Right lung (tissue), 5 donors: ENCODE results near the gene GATAD2B. TPM values are rescaled to one million over a fixed set of nuclear protein-coding genes. Genes with fewer than 3 reads are reported as not detected.
"Not testable (repeated sequence)": the region's sequence is repeated elsewhere in the genome, so short reads cannot be mapped to it uniquely, and the experiment has no call there.

Experiments
- DNase-seq, 2 donors: peaks; one replicate each; pipeline ENCODE4 v3.0.0-alpha.2; 2013
- polyA plus RNA-seq, 5 donors: library from polyadenylated mRNA; unstranded; fragments of 120-200 nt; gene quantifications; one replicate each; pipeline versions ENCODE4 v1.2.1 to v1.2.3, GENCODE V29; 2013; ENCODE audit warnings: inconsistent platforms in 1 of 5, low replicate concordance in 1 of 5; ENCODE audit not compliant: insufficient read length in 5 of 5, insufficient read depth in 1 of 5

Gene GATAD2B
- polyA plus RNA-seq, 5 donors = 23.4 to 34.0 (median 28.7) TPM

DNA sequence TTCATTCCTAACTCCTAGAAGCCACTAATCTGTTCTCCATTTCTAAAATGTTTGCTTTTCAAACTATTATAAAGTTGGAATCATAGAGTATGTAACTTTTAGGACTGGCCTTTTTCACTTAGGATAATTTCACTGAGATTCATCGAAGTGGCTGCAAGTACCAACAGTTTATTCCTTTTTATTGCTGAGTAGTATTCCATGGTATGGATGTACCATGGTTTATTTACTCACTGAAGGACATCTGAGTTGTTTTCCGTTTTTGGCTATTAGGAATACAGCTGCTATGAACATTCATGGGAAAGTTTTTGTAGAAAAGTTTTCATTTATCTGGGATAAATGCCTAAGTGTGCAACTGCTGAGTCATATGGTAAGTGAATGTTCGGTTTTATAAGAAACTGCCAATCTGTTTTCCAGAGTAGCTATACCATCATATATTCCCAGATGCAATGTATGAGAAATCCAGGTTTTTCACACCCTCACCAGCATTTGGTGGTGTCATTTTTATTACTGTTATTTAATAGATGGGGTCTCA lies 81.2 kb downstream of the GATAD2B start:
- no peak for DNase-seq

DNA sequence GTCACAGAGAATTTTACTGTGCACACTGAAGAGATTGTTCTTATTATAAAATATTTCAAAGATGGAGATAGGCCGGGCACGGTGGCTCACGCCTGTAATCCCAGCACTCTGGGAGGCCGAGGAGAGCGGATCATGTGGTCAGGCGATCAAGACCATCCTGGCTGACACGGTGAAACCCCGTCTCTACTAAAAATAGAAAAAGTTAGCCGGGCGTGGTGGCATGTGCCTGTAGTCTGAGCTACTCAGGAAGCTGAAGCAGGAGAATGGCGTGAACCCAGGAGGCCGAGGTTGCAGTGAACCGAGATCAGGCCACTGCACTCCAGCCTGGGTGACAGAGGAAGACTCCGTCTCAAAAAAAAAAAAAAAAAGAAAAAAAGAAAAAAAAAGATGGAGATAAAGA lies 82.0 kb downstream of the GATAD2B start:
- not testable (repeated sequence) for DNase-seq

DNA sequence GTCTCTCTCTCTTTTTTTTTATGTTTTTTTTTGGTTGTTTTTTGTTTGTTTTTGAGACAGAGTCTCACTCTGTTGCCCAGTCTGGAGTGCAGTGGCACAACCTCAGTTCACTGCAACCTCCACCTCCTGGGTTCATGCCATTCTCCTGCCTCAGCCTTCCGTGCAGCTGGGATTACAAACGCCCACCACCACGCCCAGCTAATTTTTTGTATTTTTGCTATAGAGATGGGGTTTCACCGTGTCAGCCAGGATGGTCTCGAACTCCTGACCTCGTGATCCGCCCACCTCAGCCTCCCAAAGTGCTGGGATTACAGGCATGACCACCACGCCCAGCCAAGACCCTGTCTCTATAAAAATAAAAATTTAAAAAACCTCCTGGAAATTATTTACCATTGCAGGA lies 88.8 kb downstream of the GATAD2B start:
- not testable (repeated sequence) for DNase-seq

DNA sequence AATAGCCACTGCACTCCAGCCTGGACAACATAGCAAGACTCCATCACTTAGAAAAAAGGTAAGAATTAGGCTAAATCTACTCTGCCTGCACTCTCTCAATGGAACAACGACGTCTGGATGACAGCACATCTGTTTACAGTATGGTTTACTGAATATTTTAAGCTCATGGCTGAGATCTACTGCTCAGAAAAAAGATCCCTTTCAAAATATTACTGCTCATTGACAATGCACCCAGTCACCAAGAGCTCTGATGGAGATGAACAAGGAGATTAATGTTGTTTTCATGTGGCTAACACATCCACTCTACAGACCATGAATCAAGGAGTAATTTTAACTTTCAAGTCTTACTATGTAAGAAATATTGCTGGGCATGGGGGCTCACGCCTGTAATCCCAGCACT lies 89.6 kb downstream of the GATAD2B start:
- no peak for DNase-seq

DNA sequence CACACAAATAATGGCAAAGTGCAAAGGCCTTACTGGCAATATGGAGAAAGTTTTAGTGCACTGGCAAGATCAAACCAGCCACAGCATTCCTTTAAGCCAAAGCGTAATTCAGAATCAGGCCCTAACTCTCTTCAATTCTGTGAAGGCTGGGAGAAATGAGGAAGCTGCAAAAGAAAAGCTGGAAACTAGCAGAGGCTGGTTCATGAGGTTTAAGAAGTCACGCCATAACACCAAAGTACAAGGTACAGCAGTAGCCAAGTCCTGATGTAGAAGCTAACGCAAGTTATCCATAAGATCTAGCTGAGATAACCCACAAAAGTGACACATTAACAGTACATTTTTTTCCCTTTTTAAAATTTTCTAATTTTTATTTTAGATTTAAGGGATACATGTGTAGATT lies 90.5 kb downstream of the GATAD2B start:
- no peak for DNase-seq

DNA sequence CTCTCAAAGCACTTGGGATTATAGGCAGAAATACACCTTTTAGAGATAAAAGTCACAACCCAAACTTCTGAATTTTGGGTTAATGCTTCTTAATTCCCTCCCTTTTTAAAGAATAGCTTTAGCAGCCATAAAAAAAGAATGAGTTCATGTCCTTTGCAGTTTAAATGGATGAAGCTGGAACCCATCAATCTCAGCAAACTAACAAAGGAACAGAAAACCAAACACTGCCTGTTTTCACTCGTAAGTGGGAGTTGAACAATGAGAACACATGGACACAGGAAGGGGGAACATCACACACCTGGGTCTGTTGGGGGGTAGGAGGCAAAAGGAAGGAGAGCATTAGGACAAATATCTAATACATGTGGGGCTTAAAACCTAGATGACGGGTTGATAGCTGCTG lies 91.7 kb downstream of the GATAD2B start:
- no peak for DNase-seq

DNA sequence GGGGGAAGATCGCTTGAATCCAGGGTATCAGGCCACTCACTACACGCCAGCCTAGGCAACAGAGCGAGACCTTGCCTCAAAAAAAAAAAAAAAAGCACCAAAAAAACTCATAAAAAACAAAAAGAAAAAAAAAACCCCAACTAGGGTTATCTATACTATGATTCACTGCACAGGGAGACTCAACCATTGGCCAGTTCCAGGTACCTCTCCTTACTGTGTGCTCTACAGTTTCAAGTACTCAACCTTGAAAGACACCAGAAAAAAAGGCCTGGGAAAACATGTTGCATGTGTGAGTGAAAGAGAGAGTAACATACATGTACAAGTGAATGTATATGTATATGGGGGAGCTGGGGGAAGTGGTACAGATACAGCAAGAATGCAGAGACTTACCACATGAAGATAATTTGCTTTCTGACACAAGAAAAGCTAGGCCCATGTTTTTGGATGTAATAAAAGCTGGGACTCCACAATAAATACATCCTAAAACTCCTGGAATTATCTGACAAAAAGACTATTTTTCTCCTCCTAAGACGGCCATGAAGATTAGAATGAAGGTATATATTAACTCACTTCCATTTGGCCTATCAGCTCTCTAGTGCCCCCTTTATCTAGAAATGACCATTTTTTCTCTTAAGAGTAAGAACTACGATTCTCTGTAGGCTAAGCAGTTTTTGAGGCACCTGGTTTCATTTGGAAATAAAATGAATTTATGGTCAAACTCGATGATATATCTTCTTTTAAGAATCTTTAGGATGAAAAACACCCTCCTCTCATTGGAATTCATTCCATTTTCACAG lies 95.4 kb downstream of the GATAD2B start:
- no peak for DNase-seq

DNA sequence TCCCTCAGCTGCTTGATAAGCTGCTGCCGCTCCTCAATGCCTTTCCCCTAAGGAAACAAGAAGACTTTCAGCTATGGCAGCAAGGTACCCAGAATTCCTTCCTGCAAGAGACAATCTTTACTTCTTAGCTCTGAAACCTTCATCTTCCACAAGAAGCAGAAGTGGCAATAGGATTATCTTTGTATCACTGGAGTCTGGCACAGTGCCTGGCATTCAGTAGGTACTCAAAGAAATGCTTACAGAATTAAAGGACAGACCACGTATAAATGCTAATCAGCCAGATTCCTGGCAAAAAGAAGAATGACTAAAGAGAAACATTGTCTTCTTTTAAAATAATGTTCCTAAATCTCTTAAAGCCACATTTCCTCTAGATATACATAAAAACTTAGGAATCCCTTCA lies 103.9 kb downstream of the GATAD2B start:
- DNase-seq = no peak

DNA sequence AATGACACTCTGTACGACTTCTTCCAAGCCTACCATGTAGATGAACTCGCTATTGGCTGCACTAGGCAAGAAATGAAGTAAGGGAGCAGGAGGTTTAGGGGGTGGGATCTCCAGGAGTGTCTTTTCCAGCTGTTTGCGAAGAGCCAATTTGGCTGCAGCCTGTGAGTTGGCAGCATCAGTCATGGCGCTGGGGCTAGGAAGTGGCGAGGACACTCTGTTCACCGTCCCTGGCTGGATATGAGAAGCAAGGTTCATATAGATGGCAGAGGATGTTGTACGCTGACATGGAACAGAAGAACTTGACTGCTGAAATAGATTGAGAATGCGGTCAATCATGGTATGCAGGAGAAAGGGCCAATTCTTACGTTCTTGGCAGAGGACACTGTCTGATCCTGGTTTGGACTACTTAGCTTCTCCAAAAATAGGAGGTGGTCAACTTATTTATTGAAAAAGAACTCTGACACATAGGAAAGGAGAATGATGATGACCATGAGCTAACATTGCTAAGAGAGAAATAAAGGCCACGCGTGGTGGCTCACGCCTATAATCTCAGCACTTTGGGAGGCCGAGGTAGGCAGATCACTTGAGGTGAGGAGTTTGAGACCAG lies 106.4 kb downstream of the GATAD2B start:
- DNase-seq = no peak

DNA sequence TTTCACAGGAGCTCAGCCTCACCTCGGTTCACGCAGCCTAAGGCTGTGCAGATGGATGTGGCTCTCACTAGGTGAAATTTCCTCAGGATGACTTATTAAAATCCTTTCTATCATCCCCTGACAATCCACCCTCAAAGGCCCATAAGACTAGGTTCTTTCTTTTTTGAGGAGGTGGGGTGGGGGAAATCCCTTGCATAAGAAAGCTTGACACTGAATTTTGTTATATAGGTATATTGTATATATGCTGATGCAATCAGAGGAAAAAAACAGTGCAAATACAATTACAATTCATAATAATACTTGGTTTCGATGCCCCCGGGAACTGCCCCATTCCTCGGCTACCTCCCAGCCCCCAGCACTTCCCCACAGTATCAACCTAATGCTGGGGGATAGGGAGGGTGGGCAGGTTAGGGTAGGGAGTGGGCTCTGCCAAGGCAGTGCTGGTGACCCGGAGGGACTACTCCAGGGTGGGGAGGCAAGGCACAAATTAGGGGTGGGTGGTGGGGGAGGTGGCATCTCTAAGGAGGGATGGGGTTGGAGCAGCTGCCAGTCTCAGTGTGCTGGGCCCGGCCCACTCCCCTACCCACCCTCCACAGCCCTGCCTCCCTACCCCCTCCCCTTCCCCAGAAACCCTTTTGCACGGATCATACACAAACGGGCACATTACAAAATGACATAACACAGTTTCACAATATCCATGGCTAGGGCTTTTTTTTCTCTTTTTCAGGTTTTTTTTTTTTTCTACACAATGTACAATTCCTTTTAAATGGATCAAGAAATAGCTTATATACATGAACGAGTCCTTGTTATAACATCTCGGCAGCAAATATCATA lies 116.7 kb downstream of the GATAD2B start:
- DNase-seq = no peak

DNA sequence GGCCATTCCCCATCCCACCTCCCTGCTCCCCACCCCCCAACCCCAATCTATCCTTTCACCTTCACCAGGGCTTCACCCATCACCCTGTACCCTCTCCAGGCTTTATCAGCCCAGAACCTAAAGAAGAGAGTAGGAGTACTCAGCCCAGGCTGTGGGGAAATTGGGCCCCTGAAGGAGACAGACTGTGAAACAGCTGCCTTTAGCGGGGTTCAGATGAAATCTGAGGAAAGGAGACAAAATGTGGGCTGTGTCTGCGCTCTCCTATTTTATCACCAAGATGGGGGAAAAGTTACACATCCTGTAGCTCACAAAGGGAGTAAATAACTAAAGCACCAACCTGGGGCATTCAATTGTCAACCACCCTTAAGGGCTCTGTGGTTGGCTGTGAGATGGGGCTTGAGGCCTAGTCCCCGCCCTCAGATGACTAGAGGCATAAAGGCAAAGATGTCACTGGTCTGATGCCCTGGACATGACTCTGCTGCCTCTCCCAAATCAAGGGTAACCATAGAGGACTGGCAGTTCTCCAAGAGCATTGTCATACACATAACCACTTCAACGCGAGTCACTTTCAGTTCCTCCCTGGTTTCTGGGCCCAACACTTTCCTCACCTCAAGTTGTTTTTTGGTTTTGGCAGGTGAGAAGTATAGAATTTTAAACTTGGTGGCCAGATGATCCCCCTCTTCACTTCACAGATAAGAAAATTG lies 117.6 kb downstream of the GATAD2B start:
- DNase-seq = no peak

DNA sequence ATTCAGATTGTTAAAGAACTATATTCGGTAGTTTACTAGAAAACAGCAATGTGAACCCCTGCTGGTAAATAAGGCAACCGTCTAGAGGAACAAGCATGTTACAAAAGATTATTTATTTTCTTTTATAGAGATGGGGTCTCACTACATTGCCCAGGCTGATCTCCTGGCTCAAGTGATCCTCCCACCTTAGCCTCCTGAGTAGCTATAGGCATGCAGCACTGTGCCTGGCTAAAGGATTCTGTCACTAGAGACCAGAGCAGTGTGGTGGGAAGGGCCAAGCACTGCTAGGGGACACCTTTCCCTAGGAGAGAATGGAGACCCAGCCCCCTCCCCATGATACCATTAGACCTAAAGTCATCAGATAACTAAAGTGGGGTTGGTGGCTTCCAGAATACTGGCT lies 118.7 kb downstream of the GATAD2B start:
- no peak for DNase-seq

DNA sequence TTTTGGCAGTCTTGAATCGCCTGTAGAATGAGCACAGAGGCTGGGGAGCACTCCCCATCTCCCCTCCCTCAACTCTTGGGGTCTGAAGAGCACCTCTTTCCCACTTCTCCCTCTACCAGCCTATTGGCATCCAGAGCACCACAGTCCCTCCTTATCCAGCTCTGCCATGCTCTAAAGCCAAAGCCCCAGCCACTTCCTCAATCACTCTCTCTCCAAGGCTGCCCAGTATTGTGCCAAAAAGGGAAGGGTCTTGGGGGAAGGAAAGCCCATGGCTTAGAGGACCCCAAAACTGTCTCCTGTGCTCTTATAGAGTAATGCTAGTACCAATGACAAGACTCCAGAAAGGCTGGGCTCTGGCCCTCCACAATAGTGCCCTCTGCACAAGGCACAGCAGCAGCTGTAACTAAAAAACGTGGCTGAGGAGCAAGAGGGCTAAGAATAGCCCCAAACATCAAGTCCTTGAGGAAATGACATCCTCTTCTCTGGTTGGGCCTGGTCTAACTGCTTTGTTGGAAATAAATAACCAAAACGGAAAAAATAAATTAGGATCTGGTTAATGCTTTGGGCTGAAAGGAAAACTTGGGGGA lies 119.2 kb downstream of the GATAD2B start:
- DNase-seq = no peak

DNA sequence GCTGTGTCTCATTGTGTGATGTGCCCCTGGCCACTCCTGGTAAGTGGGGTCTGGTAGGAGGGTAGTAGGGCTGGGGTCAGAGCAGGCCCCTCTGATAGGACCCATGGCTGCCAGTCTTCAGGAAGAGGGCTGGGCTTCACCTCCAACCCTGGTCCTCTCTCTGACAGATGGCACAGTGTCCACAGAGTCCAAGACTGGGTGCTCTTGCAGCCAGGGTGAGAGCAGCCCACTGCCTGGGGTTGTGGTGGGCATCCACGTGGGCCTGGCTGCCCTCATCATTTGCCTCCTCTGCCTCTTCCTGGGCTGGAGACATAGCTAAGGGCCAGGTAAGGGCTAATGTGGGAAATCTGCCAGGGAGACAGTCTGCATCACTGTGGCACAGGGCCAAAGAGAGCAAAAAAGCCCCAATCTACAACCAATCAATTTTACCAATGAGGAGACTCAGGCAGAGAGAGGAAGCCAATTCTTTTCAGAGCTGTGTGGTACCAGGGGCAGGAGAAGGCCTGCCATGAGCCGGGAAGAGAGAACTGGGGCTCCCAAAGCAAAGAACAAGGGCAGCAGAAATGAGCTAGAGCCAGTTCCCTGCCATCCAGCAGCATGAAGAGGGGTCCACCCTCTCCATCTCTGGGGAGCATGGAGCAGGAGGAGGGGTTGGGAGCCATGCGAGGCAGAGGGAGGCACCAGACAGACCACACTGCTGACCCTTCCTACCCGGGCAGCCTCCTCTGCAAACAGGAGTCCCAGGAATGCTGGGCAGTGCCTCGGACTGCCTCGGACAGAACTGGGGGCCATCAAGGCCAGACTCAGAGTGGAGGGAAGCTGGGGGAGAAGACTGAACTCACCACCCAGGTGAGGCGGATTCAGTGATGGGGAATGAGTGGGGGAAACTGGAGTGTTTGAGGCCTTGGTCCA lies 120.7 kb downstream of the GATAD2B start:
- no peak for DNase-seq

DNA sequence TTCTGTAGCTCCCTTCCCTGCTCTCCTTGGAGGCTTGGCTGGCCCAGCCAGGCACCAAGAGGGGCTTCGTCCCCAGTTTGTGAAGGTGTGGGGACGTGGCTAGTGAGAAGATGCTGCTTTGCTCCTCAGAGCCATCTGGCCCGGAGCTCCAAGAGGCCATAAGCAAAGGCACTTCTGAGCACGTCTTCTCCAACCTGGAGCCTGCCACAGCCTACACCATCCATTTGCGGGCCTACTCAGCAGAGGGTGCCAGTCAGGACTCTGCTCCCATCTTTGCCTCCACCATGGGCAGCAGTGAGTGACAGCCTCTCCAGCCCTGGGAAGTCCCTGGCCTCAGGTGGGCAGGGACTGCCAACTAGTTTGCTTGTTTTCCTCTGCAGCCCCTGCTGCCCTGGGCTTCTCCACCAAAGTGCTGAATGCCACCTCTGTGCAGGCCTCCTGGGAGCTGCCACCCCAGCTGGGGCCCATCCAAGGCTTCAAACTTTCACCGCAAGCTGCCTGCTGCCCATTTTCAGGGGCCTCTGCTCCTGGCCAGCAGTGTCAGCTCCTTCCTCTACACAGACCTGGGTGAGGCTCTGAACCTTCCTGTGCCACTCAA lies 121.6 kb downstream of the GATAD2B start:
- DNase-seq = no peak

DNA sequence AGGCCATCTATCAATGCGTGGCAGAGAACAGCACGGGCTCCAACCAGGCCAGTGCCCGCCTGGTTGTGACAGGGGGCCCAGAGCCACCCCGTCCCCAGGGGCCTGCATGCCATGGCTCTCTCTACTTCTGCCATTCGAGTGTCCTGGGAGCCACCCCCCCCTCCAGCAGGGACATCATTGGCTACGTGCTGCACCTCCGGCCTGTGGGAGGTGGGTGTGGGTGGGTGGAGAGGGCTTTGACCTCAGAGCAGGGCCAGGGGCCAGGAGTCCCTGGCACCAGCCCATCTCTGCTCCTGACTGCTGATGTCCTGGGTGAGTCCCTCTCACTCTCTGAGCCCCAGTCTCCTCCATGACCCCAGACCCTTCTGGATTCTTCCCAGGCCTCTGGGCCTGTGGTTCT lies 122.3 kb downstream of the GATAD2B start:
- no peak for DNase-seq

DNA sequence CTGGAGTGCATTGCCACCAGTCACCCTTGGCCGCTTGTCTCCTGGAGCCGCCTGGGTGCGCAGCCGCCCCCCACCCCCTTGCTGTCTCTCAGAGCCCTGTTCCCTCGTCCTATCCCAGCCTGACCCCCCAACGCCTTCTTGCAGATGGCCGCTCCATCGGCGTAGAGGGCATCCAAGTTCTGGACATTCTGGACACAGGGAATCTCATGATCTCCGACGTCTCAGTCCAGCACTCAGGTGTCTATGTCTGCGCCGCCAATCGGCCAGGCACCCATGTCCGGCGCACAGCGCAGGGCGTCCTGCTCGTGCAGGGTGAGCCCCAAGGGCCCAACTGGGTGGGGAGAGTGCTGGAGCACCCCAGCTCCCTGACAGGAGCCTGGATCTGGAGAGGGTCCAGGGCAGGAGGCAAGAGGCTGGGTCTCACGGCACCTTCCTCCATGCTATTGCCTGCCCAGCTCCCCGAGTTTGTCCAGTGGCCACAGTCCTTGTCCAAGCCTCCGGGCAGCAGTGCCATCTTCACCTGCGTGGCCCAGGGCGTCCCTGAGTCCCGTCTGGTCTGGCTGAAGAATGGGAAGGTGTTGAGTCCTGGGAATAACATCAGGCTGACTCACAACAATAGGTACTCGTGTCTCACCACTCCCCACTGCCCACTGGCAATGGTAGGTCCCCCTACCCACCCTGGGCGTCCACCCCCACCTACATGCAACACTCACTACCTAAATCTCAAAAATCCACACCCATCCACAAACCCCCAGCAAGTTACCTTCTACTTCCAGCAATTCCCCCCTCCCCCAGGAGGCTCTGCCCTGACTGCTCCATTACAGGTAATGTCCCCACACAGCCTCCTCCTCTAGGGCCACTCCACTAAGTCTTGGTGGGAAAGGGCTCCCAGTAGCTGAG lies 123.0 kb downstream of the GATAD2B start:
- no peak for DNase-seq

DNA sequence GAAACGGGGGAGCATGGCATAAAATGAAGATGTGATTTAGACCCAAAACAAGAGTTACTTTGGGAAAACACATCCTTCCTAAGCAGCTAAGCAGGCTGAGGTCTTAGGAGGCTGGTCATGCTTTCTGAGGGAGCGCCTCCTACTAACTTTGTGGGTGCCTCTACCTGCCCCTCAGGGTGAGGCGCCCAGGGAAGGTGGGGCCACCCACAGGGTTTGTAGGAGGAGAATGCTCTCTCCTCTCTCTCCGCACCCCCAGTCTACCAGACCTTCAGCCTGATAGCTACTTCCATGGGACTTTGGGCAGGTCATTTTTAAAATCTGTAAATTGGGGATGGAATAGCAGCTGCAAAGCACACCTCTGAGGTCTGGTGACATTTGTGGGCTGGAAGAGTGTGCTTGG lies 123.8 kb downstream of the GATAD2B start:
- DNase-seq = no peak

DNA sequence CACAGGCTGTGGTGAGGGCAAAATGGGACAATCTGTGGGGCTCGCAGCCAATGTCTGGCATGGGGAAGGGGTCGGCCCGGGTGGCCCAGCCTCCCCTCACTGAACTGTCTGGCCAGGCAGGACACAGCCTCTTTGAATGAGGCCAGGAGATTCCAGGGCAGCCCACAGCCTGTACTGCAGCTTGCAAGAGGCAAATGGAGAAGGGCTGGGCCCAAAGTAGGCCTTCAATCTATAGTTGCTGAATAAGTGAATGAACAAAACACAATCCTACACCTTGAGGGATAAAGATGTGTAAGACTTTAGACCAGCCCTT lies 124.3 kb downstream of the GATAD2B start:
- no peak for DNase-seq
